ENCODE results near the gene CLEC4M.

Gene CLEC4M, protein sequence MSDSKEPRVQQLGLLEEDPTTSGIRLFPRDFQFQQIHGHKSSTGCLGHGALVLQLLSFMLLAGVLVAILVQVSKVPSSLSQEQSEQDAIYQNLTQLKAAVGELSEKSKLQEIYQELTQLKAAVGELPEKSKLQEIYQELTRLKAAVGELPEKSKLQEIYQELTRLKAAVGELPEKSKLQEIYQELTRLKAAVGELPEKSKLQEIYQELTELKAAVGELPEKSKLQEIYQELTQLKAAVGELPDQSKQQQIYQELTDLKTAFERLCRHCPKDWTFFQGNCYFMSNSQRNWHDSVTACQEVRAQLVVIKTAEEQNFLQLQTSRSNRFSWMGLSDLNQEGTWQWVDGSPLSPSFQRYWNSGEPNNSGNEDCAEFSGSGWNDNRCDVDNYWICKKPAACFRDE

DNA sequence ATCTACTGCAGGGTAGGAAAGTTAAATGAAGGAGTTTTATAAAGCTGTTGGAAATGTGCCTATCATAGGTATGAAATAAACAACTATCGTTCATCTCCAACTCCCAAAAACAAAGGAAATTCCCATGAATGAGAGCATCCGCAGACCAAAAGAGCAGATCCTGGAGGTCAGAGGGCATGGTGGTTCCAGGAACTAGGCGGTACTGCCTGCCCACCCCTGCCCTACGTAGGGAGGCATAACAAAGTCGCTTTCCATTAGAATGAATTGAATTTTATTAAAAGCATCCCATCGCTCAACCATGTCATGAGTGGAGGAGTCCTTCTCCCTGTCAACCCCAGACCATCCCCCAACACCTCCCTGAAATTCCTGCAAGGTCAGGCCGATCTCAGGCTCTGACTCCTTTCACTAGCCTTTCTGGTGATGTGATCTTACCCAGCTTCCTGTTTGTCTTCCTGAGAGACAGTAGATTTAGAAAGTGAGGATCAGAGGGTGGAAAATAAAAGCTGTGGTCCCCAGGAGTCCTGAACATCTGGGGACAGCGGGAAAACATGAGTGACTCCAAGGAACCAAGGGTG lies at the start of gene CLEC4M:
CLEC4M (plus strand) TSS at position 525 of the 575 bp plus-strand sequence; CDS start at position 549, 24 bp downstream.
- no peak within 1 kb of the TSS for H3K4me3 ChIP-seq (ENCODE audit: low read depth, low read length)
- TF ChIP-seq, protein P1, sequence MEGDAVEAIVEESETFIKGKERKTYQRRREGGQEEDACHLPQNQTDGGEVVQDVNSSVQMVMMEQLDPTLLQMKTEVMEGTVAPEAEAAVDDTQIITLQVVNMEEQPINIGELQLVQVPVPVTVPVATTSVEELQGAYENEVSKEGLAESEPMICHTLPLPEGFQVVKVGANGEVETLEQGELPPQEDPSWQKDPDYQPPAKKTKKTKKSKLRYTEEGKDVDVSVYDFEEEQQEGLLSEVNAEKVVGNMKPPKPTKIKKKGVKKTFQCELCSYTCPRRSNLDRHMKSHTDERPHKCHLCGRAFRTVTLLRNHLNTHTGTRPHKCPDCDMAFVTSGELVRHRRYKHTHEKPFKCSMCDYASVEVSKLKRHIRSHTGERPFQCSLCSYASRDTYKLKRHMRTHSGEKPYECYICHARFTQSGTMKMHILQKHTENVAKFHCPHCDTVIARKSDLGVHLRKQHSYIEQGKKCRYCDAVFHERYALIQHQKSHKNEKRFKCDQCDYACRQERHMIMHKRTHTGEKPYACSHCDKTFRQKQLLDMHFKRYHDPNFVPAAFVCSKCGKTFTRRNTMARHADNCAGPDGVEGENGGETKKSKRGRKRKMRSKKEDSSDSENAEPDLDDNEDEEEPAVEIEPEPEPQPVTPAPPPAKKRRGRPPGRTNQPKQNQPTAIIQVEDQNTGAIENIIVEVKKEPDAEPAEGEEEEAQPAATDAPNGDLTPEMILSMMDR (conservative IDR thresholded peaks at IDR 0.05; ENCODE audit: low read depth, low read length), result no peak
- DNase-seq (ENCODE audit: low read depth), result no peak

DNA sequence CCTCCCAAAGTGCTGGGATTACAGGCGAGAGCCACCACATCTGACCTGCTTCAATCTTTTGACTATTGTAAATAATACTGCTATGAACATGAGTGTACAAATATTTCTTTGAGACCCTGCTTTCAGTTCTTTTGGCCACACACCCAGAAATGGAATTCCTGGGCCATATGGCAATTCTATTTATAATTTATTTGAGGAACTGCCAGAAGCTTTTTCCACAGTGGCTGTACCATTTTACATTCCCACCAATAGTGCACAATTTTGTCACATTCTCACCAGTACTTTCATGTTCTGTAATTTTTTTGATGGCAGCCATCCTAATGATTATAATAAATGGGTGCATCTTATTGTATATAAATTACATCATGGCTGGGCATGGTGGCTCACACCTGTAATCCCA lies 47.4 kb upstream of the CLEC4M start:
- no peak for DNase-seq (ENCODE audit: low read depth)
- TF ChIP-seq, protein P1 (conservative IDR thresholded peaks at IDR 0.05; ENCODE audit: low read depth, low read length), result no peak
- no peak overlapping the region for H3K4me3 ChIP-seq (ENCODE audit: low read depth, low read length)

DNA sequence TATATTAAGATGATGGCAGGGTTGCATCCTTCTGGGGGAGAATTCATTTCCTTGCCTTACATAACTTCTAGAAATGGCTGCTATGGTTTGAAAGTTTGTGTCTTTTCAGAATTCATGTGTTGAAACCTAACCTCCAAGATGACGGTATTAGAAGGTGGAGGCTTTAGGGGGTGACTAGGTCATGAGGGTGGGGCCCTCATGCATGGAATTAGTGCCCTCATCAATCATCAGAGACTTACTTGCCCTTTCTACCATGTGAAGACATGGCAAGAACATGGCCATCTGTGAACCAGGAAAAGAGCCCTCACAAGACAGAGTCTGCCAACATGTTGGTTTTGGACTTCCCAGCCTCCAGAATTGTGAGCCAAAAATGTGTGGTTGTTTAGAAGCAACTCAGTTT lies 46.3 kb upstream of the CLEC4M start:
- no peak overlapping the region for H3K4me3 ChIP-seq (ENCODE audit: low read depth, low read length)
- no peak for DNase-seq (ENCODE audit: low read depth)
- TF ChIP-seq, protein P1 (conservative IDR thresholded peaks at IDR 0.05; ENCODE audit: low read depth, low read length), result no peak

DNA sequence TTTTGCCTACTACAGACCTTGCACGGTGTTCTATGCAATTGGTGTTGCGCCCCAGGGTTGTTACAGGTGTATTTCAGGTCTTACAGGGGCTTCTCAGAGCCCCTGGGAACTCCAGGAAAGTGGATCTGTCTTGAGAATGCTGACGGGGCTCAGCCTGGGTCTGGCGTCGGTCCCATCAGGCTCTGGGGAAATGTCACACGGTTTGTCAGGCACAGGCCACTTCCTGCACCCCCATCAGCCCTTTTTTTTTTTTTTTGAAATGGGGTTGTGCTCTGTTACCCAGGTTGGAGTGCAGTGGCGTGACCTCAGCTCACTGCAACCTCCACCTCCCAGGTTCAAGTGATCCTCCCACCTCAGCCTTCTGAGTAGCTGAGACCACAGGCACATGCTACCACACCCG lies 44.4 kb upstream of the CLEC4M start:
- no peak for DNase-seq (ENCODE audit: low read depth)
- no peak overlapping the region for H3K4me3 ChIP-seq (ENCODE audit: low read depth, low read length)
- TF ChIP-seq, protein P1 (conservative IDR thresholded peaks at IDR 0.05; ENCODE audit: low read depth, low read length), result no peak

DNA sequence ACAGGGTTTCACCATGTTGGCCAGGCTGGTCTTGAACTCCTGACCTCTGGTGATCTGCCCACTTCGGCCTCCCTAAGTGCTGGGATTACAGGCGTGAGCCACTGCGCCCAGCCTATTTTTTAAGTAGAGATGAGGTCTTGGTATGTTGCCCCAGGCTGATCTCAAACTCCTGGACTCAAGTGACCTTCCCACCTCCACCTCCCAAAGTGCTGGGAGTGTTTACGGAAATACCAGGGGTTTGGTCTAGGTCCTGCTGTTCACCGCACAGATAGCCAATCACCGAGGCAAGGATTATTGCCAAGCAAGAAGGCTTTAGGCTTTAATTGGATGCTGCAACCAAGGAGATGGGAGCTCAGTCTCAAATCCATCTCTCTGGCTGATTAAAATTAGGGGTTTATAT lies 42.7 kb upstream of the CLEC4M start:
- no peak for DNase-seq (ENCODE audit: low read depth)
- TF ChIP-seq, protein P1 (conservative IDR thresholded peaks at IDR 0.05; ENCODE audit: low read depth, low read length), result no peak
- H3K4me3 ChIP-seq (ENCODE audit: low read depth, low read length), result no peak overlapping the region

DNA sequence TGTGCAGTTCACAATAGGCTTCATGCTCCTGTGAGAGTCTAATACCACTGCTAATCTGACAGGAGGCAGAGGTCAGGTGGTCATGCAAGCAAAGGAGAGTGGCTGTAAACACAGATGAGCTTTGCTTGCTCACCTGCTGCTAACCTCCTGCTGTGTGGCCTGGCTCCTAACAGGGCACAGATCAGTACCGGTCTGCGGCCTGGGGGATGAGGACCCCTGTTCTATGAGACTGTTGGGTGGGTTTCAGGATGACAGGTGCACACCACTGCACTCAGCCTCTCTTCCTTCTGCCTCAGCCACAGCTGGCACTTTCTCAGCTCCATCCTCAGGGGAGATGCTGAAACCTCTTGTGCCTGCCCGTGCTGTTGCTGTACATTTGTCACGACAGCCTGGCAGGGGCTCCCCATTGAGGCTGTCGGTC lies 40.8 kb upstream of the CLEC4M start:
- no peak overlapping the region for H3K4me3 ChIP-seq (ENCODE audit: low read depth, low read length)
- TF ChIP-seq, protein P1 (conservative IDR thresholded peaks at IDR 0.05; ENCODE audit: low read depth, low read length), result no peak
- DNase-seq (ENCODE audit: low read depth), result no peak

Measured in choroid plexus epithelial cell (primary cell).